GM23338 (cell line): ENCODE data around the gene DOCK2. TPM values are rescaled to one million over a fixed set of nuclear protein-coding genes. Genes with fewer than 3 reads are reported as not detected.

Experiments
- ATAC-seq: fragments of 200-7000 bp; cut with Tn5 transposase; 3 replicates; pipeline ENCODE4 v1.9.1; 2020
- DNase-seq: peaks from one replicate; pipeline ENCODE4 v3.0.0-alpha.2; 2015; ENCODE audit warnings: low spot score
- H2AFZ ChIP-seq: fragments of 200-600 bp; sonication (generic); 2 replicates; pipeline ENCODE4 v1.8.0; 2016; ENCODE audit warnings: antibody characterized with exemption, mild to moderate bottlenecking, moderate library complexity
- H3F3A ChIP-seq: fragments of 200-600 bp; sonication (generic); replicated peaks from 2 replicates; pipeline ENCODE4 v1.8.0; 2017; ENCODE audit warnings: antibody characterized with exemption, mixed run types, low read depth
- H3K27ac ChIP-seq: fragments of 200-600 bp; sonication (generic); 2 replicates; pipeline ENCODE4 v1.6.1; 2016; ENCODE audit warnings: low read depth
- H3K27me3 ChIP-seq: fragments of 200-600 bp; sonication (generic); 2 replicates; pipeline ENCODE4 v1.8.0; 2016; ENCODE audit warnings: mild to moderate bottlenecking, mixed run types, moderate library complexity; ENCODE audit not compliant: insufficient read depth
- H3K36me3 ChIP-seq: fragments of 200-600 bp; sonication (generic); 2 replicates; pipeline ENCODE4 v1.8.0; 2016; ENCODE audit warnings: mild to moderate bottlenecking; ENCODE audit not compliant: insufficient read depth
- H3K4me1 ChIP-seq: fragments of 200-600 bp; sonication (generic); 2 replicates; pipeline ENCODE4 v1.8.0; 2016; ENCODE audit warnings: mild to moderate bottlenecking, moderate library complexity; ENCODE audit not compliant: insufficient read depth
- H3K4me2 ChIP-seq: fragments of 200-600 bp; sonication (generic); 2 replicates; pipeline ENCODE4 v1.7.1; 2017; ENCODE audit warnings: mixed run types
- H3K4me3 ChIP-seq: fragments of 200-600 bp; sonication (generic); 2 replicates; pipeline ENCODE4 v1.6.1; 2016; ENCODE audit warnings: mixed run types
- H3K79me2 ChIP-seq: fragments of 200-600 bp; sonication (generic); replicated peaks from 2 replicates; pipeline ENCODE4 v1.8.0; 2017; ENCODE audit warnings: mild to moderate bottlenecking; ENCODE audit not compliant: insufficient read depth
- H3K9me2 ChIP-seq: fragments of 200-600 bp; sonication (generic); 2 replicates; pipeline ENCODE4 v1.8.0; 2017; ENCODE audit not compliant: insufficient read depth
- H4K20me1 ChIP-seq: fragments of 200-600 bp; sonication (generic); replicated peaks from 2 replicates; pipeline ENCODE4 v1.8.0; 2017; ENCODE audit warnings: mild to moderate bottlenecking; ENCODE audit not compliant: insufficient read depth
- H3K27ac Mint-ChIP-seq: 2 replicates; pipeline ENCODE4 v1.8.0; 2020; ENCODE audit warnings: inconsistent platforms, mild to moderate bottlenecking, moderate library complexity, mixed read lengths
- H3K27me3 Mint-ChIP-seq: 3 replicates; pipeline ENCODE4 v1.8.0; 2022; ENCODE audit warnings: low read depth, mild to moderate bottlenecking, moderate library complexity, mixed read lengths, inconsistent platforms; ENCODE audit not compliant: insufficient read depth, poor library complexity
- H3K36me3 Mint-ChIP-seq: 3 replicates; pipeline ENCODE4 v1.8.0; 2021; ENCODE audit warnings: low read depth, mild to moderate bottlenecking, inconsistent platforms, moderate library complexity, mixed read lengths
- H3K4me1 Mint-ChIP-seq: 3 replicates; pipeline ENCODE4 v1.8.0; 2020; ENCODE audit warnings: mild to moderate bottlenecking, inconsistent platforms, mixed read lengths
- H3K4me3 Mint-ChIP-seq: 3 replicates; pipeline ENCODE4 v1.8.0; 2021; ENCODE audit warnings: moderate library complexity, mild to moderate bottlenecking, inconsistent platforms, mixed read lengths
- H3K9me3 Mint-ChIP-seq: 3 replicates; pipeline ENCODE4 v1.8.0; 2020; ENCODE audit warnings: moderate library complexity, mild to moderate bottlenecking, inconsistent platforms, mixed read lengths
- CREB1 ChIP-seq: fragments of 250-450 bp; sonication (Bioruptor Pico); IDR thresholded peaks from 2 replicates; pipeline ENCODE4 v1.5.0; 2020; ENCODE audit warnings: low read depth, mild to moderate bottlenecking, moderate library complexity
- EZH2phosphoT487 ChIP-seq: fragments of 200-600 bp; sonication (generic); IDR thresholded peaks from one replicate; pipeline ENCODE4 v1.8.1; 2018; ENCODE audit warnings: antibody characterized with exemption; ENCODE audit not compliant: unreplicated experiment
- JUNB ChIP-seq: IDR thresholded peaks from one replicate; pipeline ENCODE4 v1.6.1; 2016; ENCODE audit warnings: antibody characterized with exemption; ENCODE audit not compliant: unreplicated experiment
- POLR2AphosphoS5 ChIP-seq: IDR thresholded peaks from 2 replicates; pipeline ENCODE4 v1.6.1; 2016; ENCODE audit warnings: antibody characterized with exemption, low read depth
- STAT1 ChIP-seq: IDR thresholded peaks from one replicate; pipeline ENCODE4 v1.6.1; 2016; ENCODE audit warnings: antibody characterized with exemption; ENCODE audit not compliant: unreplicated experiment
- ZNF114 ChIP-seq: fragments of 250-450 bp; sonication (Bioruptor Pico); IDR thresholded peaks from 2 replicates; pipeline ENCODE4 v1.5.0; 2020; ENCODE audit warnings: mild to moderate bottlenecking, moderate library complexity
- ZNF331 ChIP-seq: fragments of 250-450 bp; sonication (Bioruptor Pico); IDR thresholded peaks from 2 replicates; pipeline ENCODE4 v1.5.0; 2020; ENCODE audit warnings: low read depth, mild to moderate bottlenecking, moderate library complexity
- polyA plus RNA-seq: library from polyadenylated mRNA; unstranded; fragments of >200 nt; fragmentation: Nextera tagmentation; extraction: Ambion mirVana; gene quantifications from 2 replicates; pipeline ENCODE4 v1.2.1, GENCODE V29; 2016
- total RNA-seq: library from RNA; depleted of rRNA; stranded (reverse); fragments of >200 nt; shearing (Covaris generic); gene quantifications from 2 replicates; pipeline ENCODE4 v1.2.3, GENCODE V29; 2014
- TF ChIP-seq, protein P1 (sequence below): IDR thresholded peaks from one replicate; pipeline ENCODE4 v1.6.1; 2018; ENCODE audit warnings: antibody characterized with exemption; ENCODE audit not compliant: unreplicated experiment
- TF ChIP-seq, protein P2 (sequence below): fragments of 250-450 bp; sonication (Bioruptor Pico); IDR thresholded peaks from 2 replicates; pipeline ENCODE4 v1.5.0; 2020; ENCODE audit warnings: mild to moderate bottlenecking, moderate library complexity
- TF ChIP-seq, protein P3 (sequence below), 2 experiments: fragments of 200-600 bp in 1 of 2; sonication (generic) in 1 of 2; conservative IDR thresholded peaks; 2 replicates each; pipeline versions ENCODE4 v1.5.1 to v1.6.1; 2016 to 2017; ENCODE audit warnings: antibody characterized with exemption in 2 of 2, low read depth in 2 of 2, mild to moderate bottlenecking in 2 of 2, moderate library complexity in 1 of 2

Gene DOCK2
- total and polyA plus RNA-seq, 2 experiments from 2014 or later, result 3.7 to 9.4 TPM

- TF ChIP-seq, protein P1, sequence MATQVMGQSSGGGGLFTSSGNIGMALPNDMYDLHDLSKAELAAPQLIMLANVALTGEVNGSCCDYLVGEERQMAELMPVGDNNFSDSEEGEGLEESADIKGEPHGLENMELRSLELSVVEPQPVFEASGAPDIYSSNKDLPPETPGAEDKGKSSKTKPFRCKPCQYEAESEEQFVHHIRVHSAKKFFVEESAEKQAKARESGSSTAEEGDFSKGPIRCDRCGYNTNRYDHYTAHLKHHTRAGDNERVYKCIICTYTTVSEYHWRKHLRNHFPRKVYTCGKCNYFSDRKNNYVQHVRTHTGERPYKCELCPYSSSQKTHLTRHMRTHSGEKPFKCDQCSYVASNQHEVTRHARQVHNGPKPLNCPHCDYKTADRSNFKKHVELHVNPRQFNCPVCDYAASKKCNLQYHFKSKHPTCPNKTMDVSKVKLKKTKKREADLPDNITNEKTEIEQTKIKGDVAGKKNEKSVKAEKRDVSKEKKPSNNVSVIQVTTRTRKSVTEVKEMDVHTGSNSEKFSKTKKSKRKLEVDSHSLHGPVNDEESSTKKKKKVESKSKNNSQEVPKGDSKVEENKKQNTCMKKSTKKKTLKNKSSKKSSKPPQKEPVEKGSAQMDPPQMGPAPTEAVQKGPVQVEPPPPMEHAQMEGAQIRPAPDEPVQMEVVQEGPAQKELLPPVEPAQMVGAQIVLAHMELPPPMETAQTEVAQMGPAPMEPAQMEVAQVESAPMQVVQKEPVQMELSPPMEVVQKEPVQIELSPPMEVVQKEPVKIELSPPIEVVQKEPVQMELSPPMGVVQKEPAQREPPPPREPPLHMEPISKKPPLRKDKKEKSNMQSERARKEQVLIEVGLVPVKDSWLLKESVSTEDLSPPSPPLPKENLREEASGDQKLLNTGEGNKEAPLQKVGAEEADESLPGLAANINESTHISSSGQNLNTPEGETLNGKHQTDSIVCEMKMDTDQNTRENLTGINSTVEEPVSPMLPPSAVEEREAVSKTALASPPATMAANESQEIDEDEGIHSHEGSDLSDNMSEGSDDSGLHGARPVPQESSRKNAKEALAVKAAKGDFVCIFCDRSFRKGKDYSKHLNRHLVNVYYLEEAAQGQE, result no peak
These were observed 9.5 kb upstream of the DOCK2 start (continued) for GRCh38 chr5:169627551-169627950.

- Histone ChIP-seq H3K79me2 (no peaks in the 10 kb centered on the region), H3K4me3 (no peak overlapping the region), H3K9me2 (no peaks in the 10 kb centered on the region), H3K27ac (no peak overlapping the region), H3K27me3 (no peaks in the 10 kb centered on the region), H4K20me1 (no peaks in the 10 kb centered on the region), H2AFZ (no peak overlapping the region), H3F3A (no peaks in the 10 kb centered on the region), H3K36me3 (no peaks in the 10 kb centered on the region), H3K4me2 (no peak overlapping the region), H3K4me1 (no peaks in the 10 kb centered on the region)
- TF ChIP-seq ZNF114 (CRISPR knock-in tag) (no peak), ZNF331 (CRISPR knock-in tag) (no peak), JUNB (no peak), POLR2AphosphoS5 (no peak), STAT1 (no peak), EZH2phosphoT487 (no peak), CREB1 (CRISPR knock-in tag) (no peak)
- TF ChIP-seq, protein P2, sequence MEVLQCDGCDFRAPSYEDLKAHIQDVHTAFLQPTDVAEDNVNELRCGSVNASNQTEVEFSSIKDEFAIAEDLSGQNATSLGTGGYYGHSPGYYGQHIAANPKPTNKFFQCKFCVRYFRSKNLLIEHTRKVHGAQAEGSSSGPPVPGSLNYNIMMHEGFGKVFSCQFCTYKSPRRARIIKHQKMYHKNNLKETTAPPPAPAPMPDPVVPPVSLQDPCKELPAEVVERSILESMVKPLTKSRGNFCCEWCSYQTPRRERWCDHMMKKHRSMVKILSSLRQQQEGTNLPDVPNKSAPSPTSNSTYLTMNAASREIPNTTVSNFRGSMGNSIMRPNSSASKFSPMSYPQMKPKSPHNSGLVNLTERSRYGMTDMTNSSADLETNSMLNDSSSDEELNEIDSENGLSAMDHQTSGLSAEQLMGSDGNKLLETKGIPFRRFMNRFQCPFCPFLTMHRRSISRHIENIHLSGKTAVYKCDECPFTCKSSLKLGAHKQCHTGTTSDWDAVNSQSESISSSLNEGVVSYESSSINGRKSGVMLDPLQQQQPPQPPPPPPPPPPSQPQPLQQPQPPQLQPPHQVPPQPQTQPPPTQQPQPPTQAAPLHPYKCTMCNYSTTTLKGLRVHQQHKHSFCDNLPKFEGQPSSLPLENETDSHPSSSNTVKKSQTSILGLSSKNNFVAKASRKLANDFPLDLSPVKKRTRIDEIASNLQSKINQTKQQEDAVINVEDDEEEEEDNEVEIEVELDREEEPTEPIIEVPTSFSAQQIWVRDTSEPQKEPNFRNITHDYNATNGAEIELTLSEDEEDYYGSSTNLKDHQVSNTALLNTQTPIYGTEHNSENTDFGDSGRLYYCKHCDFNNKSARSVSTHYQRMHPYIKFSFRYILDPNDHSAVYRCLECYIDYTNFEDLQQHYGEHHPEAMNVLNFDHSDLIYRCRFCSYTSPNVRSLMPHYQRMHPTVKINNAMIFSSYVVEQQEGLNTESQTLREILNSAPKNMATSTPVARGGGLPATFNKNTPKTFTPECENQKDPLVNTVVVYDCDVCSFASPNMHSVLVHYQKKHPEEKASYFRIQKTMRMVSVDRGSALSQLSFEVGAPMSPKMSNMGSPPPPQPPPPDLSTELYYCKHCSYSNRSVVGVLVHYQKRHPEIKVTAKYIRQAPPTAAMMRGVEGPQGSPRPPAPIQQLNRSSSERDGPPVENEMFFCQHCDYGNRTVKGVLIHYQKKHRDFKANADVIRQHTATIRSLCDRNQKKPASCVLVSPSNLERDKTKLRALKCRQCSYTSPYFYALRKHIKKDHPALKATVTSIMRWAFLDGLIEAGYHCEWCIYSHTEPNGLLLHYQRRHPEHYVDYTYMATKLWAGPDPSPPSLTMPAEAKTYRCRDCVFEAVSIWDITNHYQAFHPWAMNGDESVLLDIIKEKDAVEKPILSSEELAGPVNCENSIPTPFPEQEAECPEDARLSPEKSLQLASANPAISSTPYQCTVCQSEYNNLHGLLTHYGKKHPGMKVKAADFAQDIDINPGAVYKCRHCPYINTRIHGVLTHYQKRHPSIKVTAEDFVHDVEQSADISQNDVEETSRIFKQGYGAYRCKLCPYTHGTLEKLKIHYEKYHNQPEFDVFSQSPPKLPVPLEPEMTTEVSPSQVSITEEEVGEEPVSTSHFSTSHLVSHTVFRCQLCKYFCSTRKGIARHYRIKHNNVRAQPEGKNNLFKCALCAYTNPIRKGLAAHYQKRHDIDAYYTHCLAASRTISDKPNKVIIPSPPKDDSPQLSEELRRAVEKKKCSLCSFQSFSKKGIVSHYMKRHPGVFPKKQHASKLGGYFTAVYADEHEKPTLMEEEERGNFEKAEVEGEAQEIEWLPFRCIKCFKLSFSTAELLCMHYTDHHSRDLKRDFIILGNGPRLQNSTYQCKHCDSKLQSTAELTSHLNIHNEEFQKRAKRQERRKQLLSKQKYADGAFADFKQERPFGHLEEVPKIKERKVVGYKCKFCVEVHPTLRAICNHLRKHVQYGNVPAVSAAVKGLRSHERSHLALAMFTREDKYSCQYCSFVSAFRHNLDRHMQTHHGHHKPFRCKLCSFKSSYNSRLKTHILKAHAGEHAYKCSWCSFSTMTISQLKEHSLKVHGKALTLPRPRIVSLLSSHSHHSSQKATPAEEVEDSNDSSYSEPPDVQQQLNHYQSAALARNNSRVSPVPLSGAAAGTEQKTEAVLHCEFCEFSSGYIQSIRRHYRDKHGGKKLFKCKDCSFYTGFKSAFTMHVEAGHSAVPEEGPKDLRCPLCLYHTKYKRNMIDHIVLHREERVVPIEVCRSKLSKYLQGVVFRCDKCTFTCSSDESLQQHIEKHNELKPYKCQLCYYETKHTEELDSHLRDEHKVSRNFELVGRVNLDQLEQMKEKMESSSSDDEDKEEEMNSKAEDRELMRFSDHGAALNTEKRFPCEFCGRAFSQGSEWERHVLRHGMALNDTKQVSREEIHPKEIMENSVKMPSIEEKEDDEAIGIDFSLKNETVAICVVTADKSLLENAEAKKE (CRISPR knock-in tag), result no peak
- TF ChIP-seq, protein P3, sequence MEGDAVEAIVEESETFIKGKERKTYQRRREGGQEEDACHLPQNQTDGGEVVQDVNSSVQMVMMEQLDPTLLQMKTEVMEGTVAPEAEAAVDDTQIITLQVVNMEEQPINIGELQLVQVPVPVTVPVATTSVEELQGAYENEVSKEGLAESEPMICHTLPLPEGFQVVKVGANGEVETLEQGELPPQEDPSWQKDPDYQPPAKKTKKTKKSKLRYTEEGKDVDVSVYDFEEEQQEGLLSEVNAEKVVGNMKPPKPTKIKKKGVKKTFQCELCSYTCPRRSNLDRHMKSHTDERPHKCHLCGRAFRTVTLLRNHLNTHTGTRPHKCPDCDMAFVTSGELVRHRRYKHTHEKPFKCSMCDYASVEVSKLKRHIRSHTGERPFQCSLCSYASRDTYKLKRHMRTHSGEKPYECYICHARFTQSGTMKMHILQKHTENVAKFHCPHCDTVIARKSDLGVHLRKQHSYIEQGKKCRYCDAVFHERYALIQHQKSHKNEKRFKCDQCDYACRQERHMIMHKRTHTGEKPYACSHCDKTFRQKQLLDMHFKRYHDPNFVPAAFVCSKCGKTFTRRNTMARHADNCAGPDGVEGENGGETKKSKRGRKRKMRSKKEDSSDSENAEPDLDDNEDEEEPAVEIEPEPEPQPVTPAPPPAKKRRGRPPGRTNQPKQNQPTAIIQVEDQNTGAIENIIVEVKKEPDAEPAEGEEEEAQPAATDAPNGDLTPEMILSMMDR (conservative IDR thresholded peaks at IDR 0.05; ENCODE audit: low read depth in 2 of 2), result no peak
- Mint-ChIP-seq H3K4me1 (no peaks in the 10 kb centered on the region; the same call in 2 of the 3 replicates), H3K4me3 (no peak overlapping the region), H3K9me3 (peaks cover 5% of the 10 kb centered on the region; the same call in 1 of the 3 replicates), H3K27ac (no peak overlapping the region), H3K27me3 (peaks cover 1% of the 10 kb centered on the region), H3K36me3 (no peaks in the 10 kb centered on the region)
- DNase-seq (no peak), ATAC-seq (no peak)
These were observed 8.2 kb upstream of the DOCK2 start for GRCh38 chr5:169628892-169629291.
